AG08395 (cell line): ENCODE data around the gene MYO9B.
"Not testable (repeated sequence)": the region's sequence is repeated elsewhere in the genome, so short reads cannot be mapped to it uniquely, and the experiment has no call there.

Experiments used
- DNase-seq: peaks from one replicate; pipeline ENCODE4 v3.0.0; 2012; ENCODE audit warnings: mixed read lengths, low spot score

Gene MYO9B

DNA sequence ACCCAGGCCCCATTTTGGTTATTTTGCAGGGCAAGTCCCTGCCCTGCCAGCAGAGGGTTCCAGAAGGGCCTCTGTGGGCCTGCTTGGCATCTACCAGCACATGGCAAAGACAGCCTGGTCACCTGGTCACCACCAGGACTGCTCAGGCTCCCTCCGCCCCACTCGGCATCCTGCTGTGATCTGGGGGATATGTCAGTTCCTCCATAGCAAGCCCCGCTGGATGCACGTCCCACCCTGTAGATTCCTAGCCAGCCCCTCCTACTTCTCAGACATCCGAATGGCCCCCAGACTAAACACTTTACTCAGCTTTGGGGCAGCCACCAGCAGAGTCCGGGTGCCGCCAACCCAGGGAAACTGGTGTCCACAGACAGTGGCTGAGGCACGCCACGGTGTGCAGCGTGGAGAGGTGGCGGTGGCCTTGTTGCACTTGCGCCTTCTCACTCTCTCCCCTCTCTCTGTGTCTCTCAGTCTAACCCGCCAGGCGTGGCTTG is 107.7 kb downstream of the MYO9B start:
- DNase-seq = no peak

DNA sequence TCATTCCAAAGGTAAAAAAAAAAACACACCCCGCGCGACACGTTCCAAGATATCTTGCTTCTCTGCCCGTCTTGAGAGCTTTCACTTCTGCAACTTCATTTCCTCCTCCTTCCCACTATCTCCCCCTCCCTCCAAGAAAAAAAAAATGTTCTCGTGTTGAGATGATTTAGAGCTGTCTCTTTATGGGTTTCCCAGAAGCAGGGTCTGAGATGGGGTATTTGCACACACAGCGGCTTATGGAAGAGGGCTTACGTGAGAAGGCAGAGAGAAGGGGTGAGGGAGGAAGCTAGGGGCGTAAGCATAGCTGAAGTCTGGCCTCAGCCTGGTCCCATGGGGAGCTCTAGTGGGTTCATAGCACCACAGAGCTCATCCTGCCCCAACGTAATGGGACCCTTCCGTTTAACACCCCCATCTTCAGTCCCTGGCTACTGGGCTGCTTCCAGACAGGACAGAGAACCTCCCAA is 108.3 kb downstream of the MYO9B start:
- DNase-seq = no peak

DNA sequence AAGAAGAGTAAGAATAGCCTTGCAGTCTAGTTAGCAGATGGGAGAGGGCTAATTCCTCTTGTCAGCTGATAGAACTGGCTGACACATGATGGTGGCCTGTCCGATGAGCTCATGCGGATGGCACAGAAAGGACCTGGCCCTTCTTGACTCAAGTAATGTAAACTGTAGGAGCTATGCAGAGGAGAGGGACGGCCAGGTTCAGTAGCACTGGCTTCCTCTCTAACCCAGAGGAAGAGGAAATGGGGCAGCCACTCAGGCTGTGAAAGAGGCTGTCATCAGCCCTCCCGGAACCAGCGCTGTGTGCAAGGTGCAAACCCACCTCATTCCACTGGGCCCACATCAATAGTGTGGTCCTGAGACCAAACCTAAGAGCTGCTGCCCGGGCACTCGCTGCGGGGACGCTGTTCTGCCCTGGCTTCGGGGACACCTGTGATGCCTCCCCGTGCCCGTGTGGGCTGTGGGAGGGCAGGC is 108.8 kb downstream of the MYO9B start:
- no peak for DNase-seq

DNA sequence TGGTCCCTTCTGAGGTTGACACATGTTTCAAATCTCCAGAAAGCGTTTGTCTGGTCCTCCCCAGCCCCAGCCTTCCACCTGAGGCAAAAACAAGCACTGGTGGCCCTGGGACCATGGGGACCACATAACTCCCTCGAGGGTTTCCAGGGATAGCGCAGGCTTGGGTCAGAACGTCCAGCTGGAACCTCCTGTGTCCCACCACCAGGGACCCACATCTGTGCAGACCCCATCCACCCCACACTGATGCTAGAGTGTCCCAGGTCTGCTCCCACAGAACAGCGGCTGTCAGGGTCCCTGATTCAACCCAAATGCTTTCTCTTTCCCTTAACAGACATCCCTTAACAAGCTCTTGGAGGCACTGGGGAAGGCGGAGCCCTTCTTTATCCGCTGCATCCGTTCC is 110.0 kb downstream of the MYO9B start:
- DNase-seq = no peak

- not testable (repeated sequence) for DNase-seq
These were observed 116.2 kb downstream of the MYO9B start for GRCh38 chr19:17191736-17192135.

GRCh38 chr19:17192751-17193150 is 117.2 kb downstream of the MYO9B start:
- no peak for DNase-seq

- no peak for DNase-seq
These were observed 119.0 kb downstream of the MYO9B start for GRCh38 chr19:17194608-17195007.

DNA sequence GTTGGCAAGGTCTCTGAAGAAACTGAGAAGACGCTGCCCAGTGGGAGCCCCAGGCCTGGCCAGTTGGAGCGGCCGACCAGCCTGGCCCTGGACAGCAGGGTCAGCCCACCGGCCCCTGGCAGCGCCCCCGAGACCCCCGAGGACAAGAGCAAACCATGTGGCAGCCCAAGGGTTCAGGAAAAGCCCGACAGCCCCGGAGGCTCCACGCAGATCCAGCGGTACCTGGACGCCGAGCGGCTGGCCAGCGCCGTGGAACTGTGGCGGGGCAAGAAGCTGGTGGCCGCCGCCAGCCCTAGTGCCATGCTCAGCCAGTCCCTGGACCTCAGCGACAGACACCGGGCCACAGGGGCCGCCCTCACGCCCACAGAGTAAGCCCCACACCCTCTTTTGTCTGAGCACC is 119.5 kb downstream of the MYO9B start:
- no peak for DNase-seq

GRCh38 chr19:17196610-17197009 is 121.0 kb downstream of the MYO9B start:
- DNase-seq = no peak

DNA sequence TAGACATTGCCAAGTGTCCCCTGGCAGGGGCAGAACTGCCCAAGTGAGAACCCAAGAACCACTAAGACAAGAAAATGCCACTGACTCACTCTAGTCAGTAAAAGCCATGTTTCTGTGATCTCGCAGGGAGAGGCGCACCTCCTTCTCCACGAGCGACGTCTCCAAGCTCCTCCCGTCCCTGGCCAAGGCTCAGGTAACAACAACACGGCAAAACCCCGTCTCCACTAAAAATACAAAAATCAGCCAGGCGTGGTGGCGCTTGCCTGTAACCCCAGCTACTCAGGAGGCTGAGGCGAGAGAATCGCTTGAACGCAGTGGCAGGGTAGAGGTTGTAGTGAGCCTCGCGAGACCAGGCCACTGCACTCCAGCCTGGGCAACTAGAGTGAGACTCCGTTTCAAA is 122.1 kb downstream of the MYO9B start:
- DNase-seq = no peak

DNA sequence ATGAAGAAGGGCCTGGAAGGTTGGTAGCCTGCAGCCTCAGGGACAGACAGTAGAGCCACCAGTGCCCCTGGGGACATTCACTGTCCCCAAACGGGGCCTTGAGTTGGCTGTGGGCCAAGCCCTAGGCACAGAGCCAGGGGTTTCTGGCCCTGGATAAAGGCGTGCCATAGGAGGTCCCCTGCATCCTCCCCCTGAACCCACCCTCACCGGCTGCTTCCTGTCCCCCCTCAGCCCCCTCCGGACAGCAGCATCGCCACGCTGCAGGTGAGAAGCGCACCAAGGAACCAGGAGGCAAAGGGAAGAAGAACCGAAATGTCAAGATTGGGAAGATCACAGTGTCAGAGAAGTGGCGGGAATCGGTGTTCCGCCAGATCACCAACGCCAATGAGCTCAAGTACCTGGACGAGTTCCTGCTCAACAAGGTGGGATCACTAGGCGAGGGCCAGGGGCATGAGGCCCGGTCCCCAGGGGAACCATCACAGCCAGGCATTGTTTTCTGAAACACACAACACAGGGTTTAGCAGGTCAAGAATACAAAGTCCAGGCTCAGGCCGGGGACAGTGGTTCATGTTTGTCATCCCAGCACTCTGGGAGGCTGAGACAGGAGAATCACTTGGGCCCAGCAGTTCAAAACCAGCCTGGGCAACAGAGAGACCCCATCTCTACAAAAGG is 125.0 kb downstream of the MYO9B start:
- no peak for DNase-seq

DNA sequence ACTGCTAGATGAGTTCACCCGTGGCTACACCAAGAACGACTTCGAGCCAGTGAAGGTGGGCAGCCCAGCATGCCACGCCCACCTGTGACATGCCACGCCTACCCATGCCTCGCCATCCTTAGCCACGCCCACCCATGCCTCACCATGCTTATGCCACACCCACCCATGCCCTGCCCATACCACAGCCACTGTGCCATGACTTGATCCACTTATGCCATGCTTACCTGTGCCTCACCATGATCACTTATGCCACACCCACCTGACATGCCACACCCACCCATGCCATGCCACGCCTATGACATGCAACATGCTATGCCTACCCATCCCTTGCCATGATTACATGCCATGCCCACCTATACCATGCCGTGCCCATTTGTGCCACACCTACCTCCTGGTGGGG is 126.7 kb downstream of the MYO9B start:
- DNase-seq = no peak

DNA sequence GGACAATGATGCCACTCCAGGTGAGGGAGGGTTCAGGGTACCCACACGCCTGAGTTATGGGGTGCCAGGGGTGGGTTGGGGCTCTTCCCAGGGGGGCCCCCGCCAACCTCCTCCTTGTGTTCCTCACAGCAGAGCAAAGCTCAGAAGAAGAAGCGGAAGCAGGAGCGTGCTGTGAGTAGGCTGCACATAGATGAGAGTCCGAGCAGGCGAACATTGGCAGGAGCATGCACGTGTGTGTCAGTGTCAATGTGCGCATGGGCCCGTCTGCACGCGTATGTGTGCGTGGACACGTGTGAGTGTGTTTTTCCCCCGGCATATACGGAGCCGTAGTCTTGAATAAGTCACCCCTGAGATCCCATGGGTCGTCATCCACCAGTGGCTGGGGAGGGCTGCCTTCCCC is 127.1 kb downstream of the MYO9B start:
- DNase-seq = no peak

DNA sequence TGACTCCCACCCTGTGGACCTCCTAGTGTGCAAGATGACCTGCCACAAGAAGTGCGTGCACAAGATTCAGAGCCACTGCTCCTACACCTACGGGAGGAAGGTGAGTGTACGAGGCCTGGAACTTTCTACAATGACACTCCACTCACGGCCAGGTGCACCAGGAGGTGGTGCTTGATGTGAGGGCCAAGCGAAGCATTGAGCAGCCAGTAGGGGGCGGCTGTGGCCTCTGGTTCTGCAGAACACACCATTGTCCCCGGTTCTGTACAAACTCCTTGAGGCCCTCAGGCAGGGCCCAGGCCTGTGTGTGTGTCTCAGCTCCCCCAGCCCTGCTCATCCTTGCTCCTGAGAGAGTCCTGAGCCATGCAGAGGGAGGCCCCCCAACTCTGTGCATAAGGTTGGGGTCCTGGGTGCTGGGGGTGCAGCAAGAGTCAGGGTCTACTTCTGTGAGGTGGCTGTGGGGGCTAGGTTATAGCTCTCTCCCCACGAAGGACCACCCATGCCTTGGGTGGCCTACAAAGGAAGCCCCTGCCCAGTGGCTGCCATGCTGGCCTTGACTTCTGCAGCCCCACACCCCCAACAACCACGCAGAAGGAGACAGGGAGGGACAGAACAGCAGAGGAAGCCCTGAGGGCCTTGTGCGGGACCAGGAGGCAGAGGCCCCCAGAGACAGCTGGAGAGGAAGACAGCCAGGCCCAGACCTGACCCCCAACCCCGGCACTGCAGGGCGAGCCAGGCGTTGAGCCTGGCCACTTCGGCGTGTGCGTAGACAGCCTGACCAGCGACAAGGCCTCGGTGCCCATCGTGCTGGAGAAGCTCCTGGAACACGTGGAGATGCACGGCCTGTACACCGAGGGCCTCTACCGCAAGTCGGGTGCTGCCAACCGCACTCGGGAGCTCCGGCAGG is 129.9 kb downstream of the MYO9B start:
- DNase-seq = peak; percentile 52

GRCh38 chr19:17206736-17207581 is 131.4 kb downstream of the MYO9B start:
- DNase-seq = no peak

GRCh38 chr19:17209126-17210036 is 133.8 kb downstream of the MYO9B start:
- DNase-seq = peak; percentile 45

- DNase-seq = no peak
These were observed 134.7 kb downstream of the MYO9B start for GRCh38 chr19:17210296-17210695.

DNA sequence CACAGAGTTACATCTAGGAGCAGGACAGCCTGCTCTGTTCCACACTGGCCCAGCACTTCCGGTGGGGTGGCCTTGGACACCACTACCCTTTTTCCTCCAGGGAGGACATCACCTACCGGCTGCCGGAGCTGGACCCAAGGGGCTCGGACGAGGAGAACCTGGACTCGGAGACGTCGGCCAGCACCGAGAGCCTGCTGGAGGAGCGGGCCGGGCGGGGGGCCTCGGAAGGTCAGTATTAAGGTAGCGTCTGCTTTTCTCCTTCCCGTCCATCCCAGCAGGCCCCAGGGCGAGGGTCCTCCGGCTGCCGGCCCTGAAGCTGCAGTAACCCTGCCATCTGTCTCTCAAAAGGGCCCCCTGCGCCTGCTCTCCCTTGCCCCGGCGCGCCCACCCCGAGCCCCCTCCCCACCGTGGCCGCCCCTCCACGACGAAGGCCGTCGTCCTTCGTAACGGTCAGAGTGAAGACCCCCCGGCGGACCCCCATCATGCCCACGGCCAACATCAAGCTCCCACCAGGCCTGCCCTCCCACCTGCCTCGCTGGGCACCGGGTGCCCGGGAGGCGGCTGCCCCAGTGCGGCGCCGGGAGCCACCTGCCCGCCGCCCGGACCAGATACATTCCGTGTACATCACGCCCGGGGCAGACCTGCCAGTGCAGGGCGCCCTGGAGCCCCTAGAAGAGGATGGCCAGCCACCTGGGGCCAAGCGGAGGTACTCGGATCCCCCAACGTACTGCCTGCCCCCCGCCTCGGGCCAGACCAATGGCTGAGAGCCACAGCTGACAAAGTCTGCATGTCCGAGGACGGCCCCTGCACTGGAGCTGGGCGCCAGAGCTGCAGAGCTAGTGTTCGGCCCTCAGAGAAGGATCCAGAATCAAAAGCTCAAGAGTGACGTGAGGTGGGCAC is 136.2 kb downstream of the MYO9B start:
- no peak for DNase-seq

GRCh38 chr19:17213334-17213733 is 137.8 kb downstream of the MYO9B start:
- no peak for DNase-seq
